Activated CD4-positive, alpha-beta T cell treated with anti-CD3 and anti-CD28 coated beads, Interleukin-2, amount 10 ng/mL, durations not matched to agents 7 days and 5 days (primary cell): ENCODE results near the gene DPT. TPM values are rescaled to one million over a fixed set of nuclear protein-coding genes. Genes with fewer than 3 reads are reported as not detected.

Experiments used
- CTCF ChIA-PET: fragments of 350-600 bp; sonication (Branson Sonifier 250); formaldehyde crosslinking; loops from one replicate; lab custom pipeline; 2021; ENCODE audit warnings: antibody characterized with exemption; lab: Charles Lee
- POLR2A ChIA-PET: fragments of 350-600 bp; sonication (Branson Sonifier 250); formaldehyde crosslinking; loops from one replicate; lab custom pipeline; 2021; ENCODE audit warnings: antibody characterized with exemption; lab: Charles Lee
- DNase-seq: peaks from one replicate; pipeline ENCODE4 v3.0.0-alpha.2; 2020
- H3K27ac Mint-ChIP-seq: one replicate; pipeline ENCODE4 v1.8.0; 2021; ENCODE audit warnings: mild to moderate bottlenecking, moderate library complexity, mixed read lengths
- H3K27me3 Mint-ChIP-seq: one replicate; pipeline ENCODE4 v1.8.0; 2021; ENCODE audit warnings: mixed read lengths
- H3K36me3 Mint-ChIP-seq: one replicate; pipeline ENCODE4 v1.8.0; 2021; ENCODE audit warnings: low read depth, mixed read lengths
- H3K4me1 Mint-ChIP-seq: one replicate; pipeline ENCODE4 v1.8.0; 2021; ENCODE audit warnings: mixed read lengths
- H3K4me3 Mint-ChIP-seq: one replicate; pipeline ENCODE4 v1.8.0; 2021; ENCODE audit warnings: mild to moderate bottlenecking, moderate library complexity, mixed read lengths
- H3K9me3 Mint-ChIP-seq: one replicate; pipeline ENCODE4 v1.8.0; 2021; ENCODE audit warnings: mixed read lengths
- total RNA-seq, 2 experiments: library from RNA; stranded (reverse); gene quantifications; one replicate each; pipeline ENCODE4 v1.2.3, GENCODE V29; 2021

The DPT gene
- total RNA-seq, 2 experiments from 2014 or later, result not detected

- H3K4me3 Mint-ChIP-seq, result no peak overlapping the region
- CTCF ChIA-PET, result no interaction called here
- H3K4me1 Mint-ChIP-seq, result no peaks in the 10 kb centered on the region
- no peaks in the 10 kb centered on the region for H3K9me3 Mint-ChIP-seq
- H3K27me3 Mint-ChIP-seq, result peaks cover 3% of the 10 kb centered on the region
- no peaks in the 10 kb centered on the region for H3K36me3 Mint-ChIP-seq
- POLR2A ChIA-PET, result no interaction called here
- no peak overlapping the region for H3K27ac Mint-ChIP-seq
- DNase-seq, result no peak
Measured at GRCh38 chr1:168709405-168710363, 19.3 kb downstream of the DPT start.

- no peaks in the 10 kb centered on the region for H3K4me1 Mint-ChIP-seq
- no peaks in the 10 kb centered on the region for H3K9me3 Mint-ChIP-seq
- no peak overlapping the region for H3K4me3 Mint-ChIP-seq
- DNase-seq, result no peak
- ChIA-PET POLR2A (no interaction called here), CTCF (no interaction called here)
- H3K27me3 Mint-ChIP-seq, result peaks cover 3% of the 10 kb centered on the region
- H3K27ac Mint-ChIP-seq, result no peak overlapping the region
- no peaks in the 10 kb centered on the region for H3K36me3 Mint-ChIP-seq
Measured at GRCh38 chr1:168708698-168709404, 20.2 kb downstream of the DPT start.

GRCh38 chr1:168706391-168706992, 22.5 kb downstream of the DPT start:
- peaks cover 10% of the 10 kb centered on the region for H3K27me3 Mint-ChIP-seq
- no peak for DNase-seq
- no peaks in the 10 kb centered on the region for H3K9me3 Mint-ChIP-seq
- no peak overlapping the region for H3K4me3 Mint-ChIP-seq
- H3K27ac Mint-ChIP-seq, result no peak overlapping the region
- CTCF ChIA-PET, result interaction anchor here (1.4 kb wide), 1 partner anchor 11 kb away, joined by 5 read pairs; no protein-coding TSS in a partner anchor
- POLR2A ChIA-PET, result no interaction called here
- no peaks in the 10 kb centered on the region for H3K36me3 Mint-ChIP-seq
- H3K4me1 Mint-ChIP-seq, result no peaks in the 10 kb centered on the region

GRCh38 chr1:168700575-168701268, 28.3 kb downstream of the DPT start:
- H3K27me3 Mint-ChIP-seq, result peaks cover 10% of the 10 kb centered on the region
- POLR2A ChIA-PET, result no interaction called here
- no peak for DNase-seq
- H3K9me3 Mint-ChIP-seq, result no peaks in the 10 kb centered on the region
- no peaks in the 10 kb centered on the region for H3K4me1 Mint-ChIP-seq
- H3K4me3 Mint-ChIP-seq, result no peak overlapping the region
- H3K27ac Mint-ChIP-seq, result no peak overlapping the region
- CTCF ChIA-PET, result no interaction called here
- H3K36me3 Mint-ChIP-seq, result no peaks in the 10 kb centered on the region

GRCh38 chr1:168698453-168698852, 30.6 kb downstream of the DPT start:
- ChIA-PET CTCF (no interaction called here), POLR2A (no interaction called here)
- Mint-ChIP-seq H3K4me3 (no peak overlapping the region), H3K9me3 (no peaks in the 10 kb centered on the region), H3K27ac (no peak overlapping the region), H3K36me3 (no peaks in the 10 kb centered on the region), H3K4me1 (no peaks in the 10 kb centered on the region), H3K27me3 (peaks cover 9% of the 10 kb centered on the region)
- DNase-seq, result no peak

GRCh38 chr1:168697356-168698126, 31.5 kb downstream of the DPT start:
- Mint-ChIP-seq H3K27ac (no peak overlapping the region), H3K27me3 (peaks cover 7% of the 10 kb centered on the region), H3K4me1 (no peaks in the 10 kb centered on the region), H3K4me3 (no peak overlapping the region), H3K36me3 (no peaks in the 10 kb centered on the region), H3K9me3 (no peaks in the 10 kb centered on the region)
- ChIA-PET POLR2A (no interaction called here), CTCF (no interaction called here)
- DNase-seq, result no peak

- DNase-seq, result no peak
- Mint-ChIP-seq H3K27me3 (peaks cover 3% of the 10 kb centered on the region), H3K9me3 (no peaks in the 10 kb centered on the region), H3K27ac (no peak overlapping the region), H3K4me3 (no peak overlapping the region), H3K4me1 (no peaks in the 10 kb centered on the region), H3K36me3 (no peaks in the 10 kb centered on the region)
- ChIA-PET CTCF (no interaction called here), POLR2A (no interaction called here)
Measured at GRCh38 chr1:168696125-168696760, 32.8 kb downstream of the DPT start.

GRCh38 chr1:168693872-168694238, 35.2 kb downstream of the DPT start:
- no peaks in the 10 kb centered on the region for H3K36me3 Mint-ChIP-seq
- DNase-seq, result no peak
- H3K27ac Mint-ChIP-seq, result no peak overlapping the region
- peaks cover under 1% of the 10 kb centered on the region for H3K27me3 Mint-ChIP-seq
- no peaks in the 10 kb centered on the region for H3K4me1 Mint-ChIP-seq
- no peak overlapping the region for H3K4me3 Mint-ChIP-seq
- no peaks in the 10 kb centered on the region for H3K9me3 Mint-ChIP-seq
- CTCF ChIA-PET, result no interaction called here
- POLR2A ChIA-PET, result no interaction called here

GRCh38 chr1:168693197-168693871, 35.7 kb downstream of the DPT start:
- ChIA-PET CTCF (no interaction called here), POLR2A (no interaction called here)
- Mint-ChIP-seq H3K4me1 (no peaks in the 10 kb centered on the region), H3K4me3 (no peak overlapping the region), H3K9me3 (no peaks in the 10 kb centered on the region), H3K27ac (no peak overlapping the region), H3K27me3 (peaks cover 3% of the 10 kb centered on the region), H3K36me3 (no peaks in the 10 kb centered on the region)
- DNase-seq, result no peak

- ChIA-PET POLR2A (no interaction called here), CTCF (no interaction called here)
- H3K9me3 Mint-ChIP-seq, result no peaks in the 10 kb centered on the region
- H3K4me3 Mint-ChIP-seq, result no peak overlapping the region
- no peaks in the 10 kb centered on the region for H3K4me1 Mint-ChIP-seq
- no peaks in the 10 kb centered on the region for H3K36me3 Mint-ChIP-seq
- no peak for DNase-seq
- H3K27ac Mint-ChIP-seq, result no peak overlapping the region
- peaks cover 3% of the 10 kb centered on the region for H3K27me3 Mint-ChIP-seq
Measured at GRCh38 chr1:168692472-168692871, 36.5 kb downstream of the DPT start.

- no peak overlapping the region for H3K27ac Mint-ChIP-seq
- no peaks in the 10 kb centered on the region for H3K4me1 Mint-ChIP-seq
- CTCF ChIA-PET, result no interaction called here
- H3K36me3 Mint-ChIP-seq, result no peaks in the 10 kb centered on the region
- H3K27me3 Mint-ChIP-seq, result peaks cover 8% of the 10 kb centered on the region
- POLR2A ChIA-PET, result no interaction called here
- no peak overlapping the region for H3K4me3 Mint-ChIP-seq
- DNase-seq, result no peak
- H3K9me3 Mint-ChIP-seq, result no peaks in the 10 kb centered on the region
Measured at GRCh38 chr1:168691541-168691940, 37.5 kb downstream of the DPT start.
